Muscle layer of colon (tissue), 2 donors: ENCODE results near the gene DDX42.

Experiments used
- H3K27ac ChIP-seq: one replicate; pipeline ENCODE4 v1.7.0; 2013; ENCODE audit warnings: low read depth, mild to moderate bottlenecking, low read length, moderate library complexity
- H3K27me3 ChIP-seq, 2 donors: one replicate each; pipeline ENCODE4 v1.7.0; 2013; ENCODE audit warnings: low read length in 2 of 2, mild to moderate bottlenecking in 2 of 2; ENCODE audit not compliant: insufficient read depth in 2 of 2, control insufficient read depth in 1 of 2
- H3K36me3 ChIP-seq: one replicate; pipeline ENCODE4 v1.7.0; 2013; ENCODE audit warnings: mild to moderate bottlenecking, low read length; ENCODE audit not compliant: insufficient read depth
- H3K4me1 ChIP-seq: one replicate; pipeline ENCODE4 v1.7.0; 2013; ENCODE audit warnings: mild to moderate bottlenecking, low read length; ENCODE audit not compliant: insufficient read depth
- H3K4me3 ChIP-seq, 2 donors: one replicate each; pipeline ENCODE4 v1.7.0; 2013; ENCODE audit warnings: low read length in 2 of 2, low read depth in 1 of 2, mild to moderate bottlenecking in 1 of 2, moderate library complexity in 1 of 2
- H3K9ac ChIP-seq: one replicate; pipeline ENCODE4 v1.7.0; 2013; ENCODE audit warnings: low read length
- H3K9me3 ChIP-seq: one replicate; pipeline ENCODE4 v1.7.0; 2013; ENCODE audit warnings: mild to moderate bottlenecking, low read length
- donor health status: abdominal sarcoma.
- donor health status: Adenocarcinoma of cecum.

Gene DDX42

DNA sequence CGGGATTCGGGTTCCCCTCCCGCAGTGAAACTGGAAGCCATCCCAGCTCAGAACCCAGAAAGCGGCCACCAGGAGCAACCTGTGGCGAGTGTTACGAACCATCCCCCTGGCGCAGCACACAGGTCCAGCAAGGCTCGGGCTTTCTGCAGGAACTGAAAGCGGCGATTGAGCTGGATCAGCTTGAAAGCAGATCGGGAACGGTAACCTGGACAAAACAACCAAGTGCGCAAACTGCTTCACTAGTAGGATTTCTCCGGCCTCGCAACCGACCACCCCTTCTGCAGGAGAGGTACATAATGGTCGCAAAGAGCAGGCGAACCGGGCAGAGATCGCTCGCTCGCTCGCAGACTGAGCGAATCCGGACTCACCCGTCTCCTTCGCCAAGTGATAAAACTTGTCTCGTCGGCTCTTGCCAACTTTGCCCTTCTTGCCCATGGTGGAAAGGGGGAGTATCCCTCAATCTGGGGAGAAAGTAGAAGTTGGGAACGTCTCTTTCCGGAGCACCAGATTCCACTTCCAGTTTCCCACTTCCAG lies 52.6 kb downstream of the DDX42 start:
- no peaks in the 10 kb centered on the region for H3K27me3 ChIP-seq
- H3K27ac ChIP-seq: peak overlapping the region; percentile 95
- peaks cover 69% of the 10 kb centered on the region for H3K36me3 ChIP-seq
- H3K9me3 ChIP-seq: no peaks in the 10 kb centered on the region
- H3K4me3 ChIP-seq: peak overlapping the region; percentile 83 to 94
- H3K9ac ChIP-seq: peak overlapping the region; percentile 86
- H3K4me1 ChIP-seq: peaks cover 31% of the 10 kb centered on the region

DNA sequence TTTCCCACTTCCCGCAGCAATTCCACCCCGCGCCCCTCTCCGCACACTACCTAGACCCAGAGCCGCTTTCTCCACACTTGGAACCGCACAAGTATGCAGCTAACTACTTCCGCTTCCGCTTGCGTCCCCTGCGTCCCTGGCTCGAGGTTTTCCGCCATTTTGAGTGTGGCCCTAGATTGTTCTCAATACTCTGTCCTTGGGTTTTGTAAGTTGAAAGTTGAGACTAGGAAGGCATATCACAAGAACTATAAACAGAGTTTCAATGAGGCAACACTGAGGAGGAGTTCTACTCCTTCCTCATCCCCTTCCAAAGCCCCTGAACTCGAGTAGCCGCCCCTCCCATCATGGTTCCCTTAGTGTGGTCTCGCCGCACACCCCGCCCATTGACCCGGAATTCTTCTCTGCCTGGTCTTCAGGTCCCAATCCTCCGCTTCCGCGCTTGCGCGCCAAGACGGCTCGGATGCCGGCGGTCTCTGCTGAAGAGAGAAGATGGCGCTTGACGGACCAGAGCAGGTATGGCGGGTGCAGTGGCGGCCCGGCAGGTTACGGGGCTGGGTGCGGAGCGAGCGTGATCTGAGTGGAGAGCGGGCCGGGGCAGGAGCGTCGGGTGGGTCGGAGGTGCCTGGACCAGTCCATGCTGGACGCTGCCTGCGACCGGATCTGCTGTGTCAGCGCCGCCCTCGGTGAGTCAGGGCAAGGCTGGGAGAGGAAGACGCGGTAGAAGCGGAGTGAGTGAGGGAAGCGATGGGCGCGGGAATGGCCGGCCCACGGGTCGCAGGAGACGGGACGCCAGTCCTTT lies 53.2 kb downstream of the DDX42 start, which contains the start of the genes FTSJ3 and PSMC5:
TSS of gene FTSJ3 (minus strand) at position 662 of the 799 bp plus-strand sequence. CDS start 761 bp downstream, outside the sequence.
TSS of gene PSMC5 (plus strand) at position 430 of the 799 bp plus-strand sequence. CDS start at position 490, 60 bp downstream.
- H3K27ac ChIP-seq: peak within 1 kb of the TSS; percentile 95
- peaks cover 69% of the 10 kb centered on the region for H3K36me3 ChIP-seq
- H3K9ac ChIP-seq: peak within 1 kb of the TSS; percentile 86
- H3K9me3 ChIP-seq: no peaks in the 10 kb centered on the region
- no peaks in the 10 kb centered on the region for H3K27me3 ChIP-seq
- peaks cover 31% of the 10 kb centered on the region for H3K4me1 ChIP-seq
- H3K4me3 ChIP-seq: peak within 1 kb of the TSS; percentile 83 to 94

DNA sequence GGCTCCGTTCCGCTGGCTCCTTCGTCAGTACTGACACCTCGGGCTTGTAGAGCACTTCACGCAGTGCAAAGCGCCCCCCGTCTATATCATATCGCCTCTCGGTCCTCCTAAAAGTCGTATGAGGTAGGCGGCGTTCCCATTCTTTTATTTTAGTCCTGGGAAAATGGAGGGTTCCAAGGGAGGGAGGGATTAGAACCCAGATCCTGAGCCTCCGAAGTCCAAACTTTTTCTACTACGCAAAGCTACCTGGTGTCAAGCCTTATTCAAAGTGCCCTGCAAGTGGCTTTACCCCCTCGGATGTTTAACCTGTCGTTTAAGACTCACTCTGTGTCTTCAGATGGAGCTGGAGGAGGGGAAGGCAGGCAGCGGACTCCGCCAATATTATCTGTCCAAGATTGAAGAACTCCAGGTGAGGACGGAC lies 53.8 kb downstream of the DDX42 start:
- Histone ChIP-seq H3K9ac (peak overlapping the region; percentile 86), H3K27ac (peak overlapping the region; percentile 95), H3K4me3 (peak overlapping the region; percentile 83 to 94), H3K27me3 (no peaks in the 10 kb centered on the region), H3K36me3 (peaks cover 69% of the 10 kb centered on the region), H3K4me1 (peaks cover 31% of the 10 kb centered on the region), H3K9me3 (no peaks in the 10 kb centered on the region)

DNA sequence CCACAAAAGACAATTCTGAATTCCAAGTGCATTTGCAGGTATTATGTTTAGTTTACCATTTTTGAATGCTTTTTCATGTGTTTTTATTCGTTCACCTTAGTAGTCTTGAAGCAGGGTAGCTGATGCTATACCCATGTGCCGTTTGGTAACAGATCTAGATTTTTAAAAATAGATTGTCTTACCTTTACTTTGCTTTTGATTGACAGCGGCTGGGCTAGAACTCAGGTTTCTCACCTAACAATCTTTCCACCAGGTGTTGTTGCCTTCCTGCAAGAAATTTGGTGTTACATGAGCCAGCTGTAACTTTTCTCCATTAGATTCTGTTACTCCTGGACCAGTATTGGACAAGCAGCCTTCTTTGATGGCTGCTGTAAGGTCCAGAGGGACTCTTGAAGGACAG lies 55.0 kb downstream of the DDX42 start:
- Histone ChIP-seq H3K27me3 (no peaks in the 10 kb centered on the region), H3K36me3 (peaks cover 69% of the 10 kb centered on the region), H3K9ac (no peak overlapping the region), H3K4me3 (peak overlapping the region in 1 of 2 donors; percentile 94), H3K9me3 (no peaks in the 10 kb centered on the region), H3K27ac (peak overlapping the region; percentile 95), H3K4me1 (peaks cover 31% of the 10 kb centered on the region)

DNA sequence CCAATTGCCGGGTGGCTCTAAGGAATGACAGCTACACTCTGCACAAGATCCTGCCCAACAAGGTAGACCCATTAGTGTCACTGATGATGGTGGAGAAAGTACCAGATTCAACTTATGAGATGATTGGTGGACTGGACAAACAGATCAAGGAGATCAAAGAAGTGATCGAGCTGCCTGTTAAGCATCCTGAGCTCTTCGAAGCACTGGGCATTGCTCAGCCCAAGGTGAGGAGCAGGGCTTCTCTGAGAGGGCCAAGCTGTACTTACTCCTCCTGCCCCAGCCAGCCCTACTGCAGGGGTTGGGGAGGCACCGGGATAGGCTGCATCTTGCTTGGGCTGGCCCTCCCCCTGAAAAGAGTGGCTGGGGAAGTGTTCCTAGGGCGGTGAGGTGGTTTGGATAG lies 56.3 kb downstream of the DDX42 start:
- no peak overlapping the region for H3K9ac ChIP-seq
- H3K36me3 ChIP-seq: peaks cover 69% of the 10 kb centered on the region
- no peaks in the 10 kb centered on the region for H3K27me3 ChIP-seq
- H3K27ac ChIP-seq: no peak overlapping the region
- H3K4me3 ChIP-seq: no peak overlapping the region
- no peaks in the 10 kb centered on the region for H3K9me3 ChIP-seq
- peaks cover 31% of the 10 kb centered on the region for H3K4me1 ChIP-seq

DNA sequence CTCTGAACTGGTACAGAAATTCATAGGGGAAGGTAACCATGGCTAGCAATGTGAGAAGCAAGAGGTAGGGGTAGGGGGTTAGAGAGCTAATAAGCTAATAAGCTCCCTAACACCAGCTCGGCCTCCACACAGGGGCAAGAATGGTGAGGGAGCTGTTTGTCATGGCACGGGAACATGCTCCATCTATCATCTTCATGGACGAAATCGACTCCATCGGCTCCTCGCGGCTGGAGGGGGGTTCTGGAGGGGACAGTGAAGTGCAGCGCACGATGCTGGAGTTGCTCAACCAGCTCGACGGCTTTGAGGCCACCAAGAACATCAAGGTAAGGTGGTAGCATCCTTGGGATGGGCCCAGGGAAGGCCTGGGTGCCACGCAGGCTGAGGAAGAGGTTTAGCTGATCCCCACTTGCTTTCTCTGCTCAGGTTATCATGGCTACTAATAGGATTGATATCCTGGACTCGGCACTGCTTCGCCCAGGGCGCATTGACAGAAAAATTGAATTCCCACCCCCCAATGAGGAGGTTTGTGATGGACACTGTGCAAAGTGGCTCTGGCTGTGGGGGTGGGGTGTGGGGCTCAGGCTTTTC lies 57.0 kb downstream of the DDX42 start:
- no peak overlapping the region for H3K27ac ChIP-seq
- H3K9ac ChIP-seq: no peak overlapping the region
- no peak overlapping the region for H3K4me3 ChIP-seq
- H3K4me1 ChIP-seq: peaks cover 24% of the 10 kb centered on the region
- H3K27me3 ChIP-seq: no peaks in the 10 kb centered on the region
- peaks cover 69% of the 10 kb centered on the region for H3K36me3 ChIP-seq
- H3K9me3 ChIP-seq: no peaks in the 10 kb centered on the region

DNA sequence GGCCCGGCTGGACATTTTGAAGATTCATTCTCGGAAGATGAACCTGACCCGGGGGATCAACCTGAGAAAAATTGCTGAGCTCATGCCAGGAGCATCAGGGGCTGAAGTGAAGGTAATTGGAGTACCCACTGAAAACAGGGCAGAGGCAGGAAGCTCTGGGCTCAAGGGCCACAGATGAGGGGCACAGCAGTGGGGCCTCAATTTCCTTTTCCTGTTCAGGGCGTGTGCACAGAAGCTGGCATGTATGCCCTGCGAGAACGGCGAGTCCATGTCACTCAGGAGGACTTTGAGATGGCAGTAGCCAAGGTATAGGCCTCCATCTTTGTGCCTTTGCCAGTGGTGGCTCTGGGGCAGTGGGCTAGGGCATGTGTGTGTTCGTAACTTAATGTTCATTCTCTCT lies 57.5 kb downstream of the DDX42 start:
- Histone ChIP-seq H3K9ac (no peak overlapping the region), H3K27ac (no peak overlapping the region), H3K27me3 (no peaks in the 10 kb centered on the region), H3K36me3 (peaks cover 74% of the 10 kb centered on the region), H3K9me3 (no peaks in the 10 kb centered on the region), H3K4me1 (peaks cover 19% of the 10 kb centered on the region), H3K4me3 (no peak overlapping the region)

DNA sequence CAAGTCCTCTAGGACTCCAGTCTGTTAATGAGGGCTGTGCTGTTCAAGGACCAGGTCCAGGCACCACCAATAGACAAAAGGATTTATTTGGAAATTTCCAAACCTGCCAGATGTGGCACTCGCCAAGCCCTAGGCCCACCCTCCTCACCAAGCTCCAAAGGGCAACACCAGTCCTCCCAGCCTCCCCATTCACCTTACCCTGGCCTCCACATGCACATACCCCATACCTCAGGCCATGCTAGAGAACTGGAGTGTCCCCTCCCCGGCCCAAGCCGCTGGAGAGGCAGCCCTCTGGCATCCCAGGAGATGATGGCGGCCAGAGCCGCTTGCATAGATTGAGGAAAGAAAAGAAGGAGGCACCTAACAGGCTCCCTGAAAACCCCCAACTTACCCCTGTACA lies 58.0 kb downstream of the DDX42 start:
- Histone ChIP-seq H3K36me3 (peaks cover 79% of the 10 kb centered on the region), H3K4me1 (peaks cover 22% of the 10 kb centered on the region)

DNA sequence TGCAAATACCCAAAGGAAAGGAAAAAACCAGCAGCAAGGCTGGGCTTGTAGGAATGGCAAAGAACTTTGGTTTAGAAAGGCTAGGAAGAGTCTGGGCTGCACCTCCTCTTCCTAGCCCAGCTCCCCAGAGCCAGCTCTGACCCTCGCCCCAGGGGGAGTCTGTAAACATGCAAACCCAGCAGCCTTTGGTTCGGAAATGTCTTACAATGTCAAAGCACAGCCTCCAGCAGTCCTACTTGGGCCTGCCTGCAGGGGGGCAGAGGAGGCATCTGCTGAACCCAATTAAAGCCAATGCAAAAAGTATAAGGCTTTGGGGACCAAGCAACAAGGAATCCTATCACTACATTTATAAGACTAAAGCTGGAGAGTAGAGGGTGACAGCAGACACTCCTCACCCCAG lies 58.5 kb downstream of the DDX42 start:
- Histone ChIP-seq H3K9me3 (no peaks in the 10 kb centered on the region), H3K9ac (no peak overlapping the region), H3K4me3 (no peak overlapping the region), H3K27me3 (no peaks in the 10 kb centered on the region), H3K4me1 (peaks cover 25% of the 10 kb centered on the region), H3K27ac (no peak overlapping the region), H3K36me3 (peaks cover 83% of the 10 kb centered on the region)

More for the DNA sequence above, 58.0 kb downstream of the DDX42 start:
- no peak overlapping the region for H3K9ac ChIP-seq
- no peak overlapping the region for H3K4me3 ChIP-seq
- H3K27ac ChIP-seq: no peak overlapping the region
- no peaks in the 10 kb centered on the region for H3K9me3 ChIP-seq
- no peaks in the 10 kb centered on the region for H3K27me3 ChIP-seq

DNA sequence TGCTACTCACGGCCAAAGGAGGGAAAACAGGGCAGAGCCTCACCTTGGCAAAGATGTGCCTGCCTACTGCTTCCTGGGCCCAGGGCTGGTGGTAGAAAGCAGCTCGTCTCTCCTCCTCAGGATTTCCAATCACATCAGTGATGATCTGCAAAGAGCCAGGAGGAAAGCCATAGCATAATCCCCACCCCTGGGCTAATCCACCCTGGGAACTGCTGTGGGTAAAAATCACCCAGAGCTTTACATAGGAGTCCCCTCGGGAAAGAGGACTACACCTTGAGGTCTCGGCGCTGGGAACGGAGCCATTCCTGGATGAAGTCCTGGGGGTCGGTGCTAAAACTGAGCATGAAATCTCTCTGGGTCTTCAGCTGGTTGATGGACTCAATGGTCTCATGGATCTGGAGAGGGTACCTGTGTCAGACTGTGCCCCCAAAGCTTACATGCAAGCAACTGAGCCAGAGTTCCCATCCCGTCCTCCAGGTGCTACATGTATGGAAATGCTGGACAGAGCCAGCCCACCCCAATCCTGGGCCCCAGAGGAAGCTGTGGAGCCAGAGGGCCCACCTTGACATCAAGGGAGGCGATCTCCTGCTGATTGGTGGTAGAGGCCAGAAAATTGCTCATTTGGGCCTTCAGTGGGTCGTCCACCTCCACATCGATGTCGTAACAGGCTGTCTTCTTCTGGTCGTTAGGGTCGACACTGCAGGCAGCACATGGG lies 59.2 kb downstream of the DDX42 start:
- H3K27me3 ChIP-seq: no peaks in the 10 kb centered on the region
- no peak overlapping the region for H3K27ac ChIP-seq
- no peak overlapping the region for H3K9ac ChIP-seq
- H3K4me3 ChIP-seq: no peak overlapping the region
- H3K9me3 ChIP-seq: no peaks in the 10 kb centered on the region
- peaks cover 28% of the 10 kb centered on the region for H3K4me1 ChIP-seq
- peaks cover 83% of the 10 kb centered on the region for H3K36me3 ChIP-seq

DNA sequence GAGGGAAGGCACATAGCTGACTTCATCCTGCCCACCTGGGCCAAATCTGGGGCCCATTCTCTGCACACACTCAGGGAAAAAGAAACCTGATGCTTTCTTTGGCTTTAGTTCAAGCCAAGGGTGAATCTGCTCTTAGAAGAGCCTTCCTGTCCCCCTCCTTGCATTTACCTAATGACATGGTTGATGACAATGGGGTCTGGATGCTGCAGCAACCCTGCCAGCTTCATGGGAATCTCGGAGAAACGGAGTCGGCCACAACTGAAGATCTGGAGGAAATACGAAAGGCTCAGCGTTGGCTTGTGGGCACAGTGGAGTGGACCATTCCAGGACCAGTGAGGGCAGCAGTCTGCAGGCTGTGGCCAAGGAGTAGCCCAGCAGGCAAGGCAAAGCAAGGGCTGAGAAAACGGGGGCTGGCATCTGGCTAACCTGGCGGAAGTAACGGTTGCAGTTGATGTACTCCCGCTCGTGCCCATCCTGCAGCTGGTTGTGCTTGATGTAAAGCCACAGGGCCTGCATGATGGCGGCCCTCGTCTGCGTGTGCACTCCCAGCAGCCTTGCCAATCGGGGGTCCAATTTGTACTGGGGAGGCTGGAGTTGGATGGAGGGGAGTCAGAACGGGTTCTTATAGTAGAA lies 59.9 kb downstream of the DDX42 start:
- Histone ChIP-seq H3K9ac (no peak overlapping the region), H3K4me1 (peaks cover 28% of the 10 kb centered on the region), H3K4me3 (no peak overlapping the region), H3K36me3 (peaks cover 83% of the 10 kb centered on the region), H3K27me3 (no peaks in the 10 kb centered on the region), H3K27ac (no peak overlapping the region), H3K9me3 (no peaks in the 10 kb centered on the region)
